NK-92 (cell line): ENCODE measurements around the gene SDF4.

Experiments
- DNase-seq: peaks from one replicate; lab custom pipeline; 2025; ENCODE audit not compliant: unreplicated experiment; lab: John Stamatoyannopoulos, UW

SDF4 gene

DNA sequence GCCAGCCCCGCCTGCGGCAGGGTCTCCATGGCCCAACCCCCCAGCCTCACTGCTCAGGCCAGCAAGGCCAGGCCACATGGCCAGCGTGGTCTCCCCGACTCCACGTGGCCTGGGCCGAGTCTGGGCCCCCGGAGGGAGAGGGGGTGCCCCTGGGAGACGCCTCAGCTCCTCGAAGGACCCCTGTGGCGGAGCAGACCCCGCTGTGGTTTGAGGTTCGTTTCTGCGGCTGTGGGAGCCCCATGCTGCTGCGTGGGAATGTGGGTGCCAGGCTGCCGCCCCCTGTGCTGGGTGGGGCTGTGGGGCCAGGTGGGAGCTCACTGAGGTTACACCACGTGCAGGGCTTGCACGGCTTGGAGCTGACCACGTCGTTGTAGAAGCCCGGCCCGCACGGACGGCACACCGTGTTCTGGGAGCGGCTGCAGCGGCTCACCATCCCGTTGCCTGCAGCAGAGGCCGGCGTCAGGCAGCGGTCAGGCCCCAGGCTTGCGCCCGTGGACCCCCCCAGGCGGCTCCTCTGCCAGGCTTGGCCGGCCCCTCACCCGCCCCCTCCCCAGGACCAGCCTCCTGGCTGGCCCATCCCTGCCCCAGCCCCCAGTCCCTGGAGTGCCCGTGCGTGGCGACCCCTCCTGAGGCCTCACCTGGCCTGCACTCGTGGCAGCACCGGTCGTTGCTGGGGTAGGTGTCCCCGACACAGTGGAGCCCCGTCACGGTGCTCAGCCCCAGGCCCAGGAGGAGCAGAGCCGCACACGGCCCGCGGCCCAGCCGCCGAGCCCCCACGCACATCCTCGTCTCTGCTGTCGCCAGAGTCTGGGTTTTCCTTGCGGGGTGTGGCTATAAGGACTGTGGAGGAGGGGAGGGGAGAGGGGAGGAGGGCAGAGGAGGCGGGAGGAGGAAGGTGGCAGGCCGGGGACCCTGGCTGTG is 18.2 kb downstream of the SDF4 start, which contains the start of gene TNFRSF4:
Gene TNFRSF4 (minus strand): TSS at position 809 of the 921 bp plus-strand sequence. CDS start 26 bp downstream, at position 783.
- DNase-seq: no peak

DNA sequence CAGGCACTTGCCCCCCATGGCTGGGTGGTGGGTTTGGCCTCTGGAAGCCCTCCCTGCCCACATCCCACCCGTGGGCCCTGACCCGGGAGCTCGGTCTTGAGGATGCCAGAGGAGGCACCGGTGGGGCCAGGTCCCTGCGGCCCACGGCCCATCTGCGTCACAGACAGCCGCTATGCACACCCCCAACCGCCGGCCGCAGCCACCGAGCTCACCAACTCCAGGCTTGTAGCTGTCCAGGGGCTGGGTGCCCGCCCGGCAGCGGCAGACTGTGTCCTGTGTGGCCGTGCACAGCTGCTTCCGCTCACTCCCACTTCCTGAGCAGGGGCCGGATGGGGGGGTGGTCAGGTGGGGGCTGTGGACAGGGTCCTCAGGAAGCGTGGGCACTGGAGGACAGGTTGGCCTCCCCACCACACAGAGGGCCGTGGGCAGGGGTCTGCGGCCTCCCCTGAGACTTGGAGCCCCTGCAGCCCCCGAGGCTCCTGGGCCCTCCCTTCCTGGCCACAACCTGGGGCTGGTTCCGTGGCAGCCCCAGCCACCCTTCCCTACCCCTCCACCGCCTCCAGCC is 18.9 kb downstream of the SDF4 start:
- no peak for DNase-seq

DNA sequence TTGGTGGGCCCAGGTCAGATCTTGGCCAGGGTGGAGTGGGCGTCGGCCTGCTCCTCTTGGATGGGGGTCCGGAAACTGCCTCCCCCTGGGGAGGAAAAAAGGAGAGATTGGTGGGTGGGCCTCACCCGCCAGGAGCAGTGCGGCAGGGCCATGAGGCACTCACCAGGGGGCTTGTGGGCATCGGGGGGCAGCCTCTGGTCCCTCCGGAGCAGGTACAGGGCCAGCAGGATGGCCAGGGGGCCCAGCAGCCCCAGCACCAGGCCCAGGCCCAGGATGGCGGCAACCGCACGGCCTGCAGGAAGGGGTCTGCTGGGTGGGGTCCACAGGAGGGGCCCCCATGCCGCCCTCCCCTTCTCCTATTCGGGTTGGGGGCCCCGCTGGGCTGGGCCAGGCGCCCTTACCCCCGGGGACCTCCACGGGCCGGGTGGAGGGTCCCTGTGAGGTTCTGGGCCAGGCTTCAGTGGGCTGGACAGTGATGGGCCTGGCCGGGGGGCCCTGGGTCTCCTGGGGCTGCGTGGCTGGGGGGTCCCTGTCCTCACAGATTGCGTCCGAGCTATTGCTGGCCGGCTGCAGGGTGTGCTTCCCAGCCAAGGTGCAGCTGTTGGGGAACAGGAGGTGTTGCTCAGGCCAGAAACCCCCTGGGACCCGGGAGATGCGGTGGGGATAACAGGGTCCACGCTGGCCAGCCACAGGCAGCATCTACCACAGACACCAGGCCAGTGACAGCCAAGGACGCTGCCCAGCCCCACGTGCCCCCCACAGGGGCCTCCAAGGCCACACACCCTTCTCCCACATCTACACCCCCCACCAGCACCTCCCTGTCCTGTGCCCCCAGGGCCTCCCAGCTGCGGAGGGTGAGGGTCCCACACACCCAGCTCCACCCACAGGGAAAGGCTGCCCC is 20.0 kb downstream of the SDF4 start:
- no peak for DNase-seq

DNA sequence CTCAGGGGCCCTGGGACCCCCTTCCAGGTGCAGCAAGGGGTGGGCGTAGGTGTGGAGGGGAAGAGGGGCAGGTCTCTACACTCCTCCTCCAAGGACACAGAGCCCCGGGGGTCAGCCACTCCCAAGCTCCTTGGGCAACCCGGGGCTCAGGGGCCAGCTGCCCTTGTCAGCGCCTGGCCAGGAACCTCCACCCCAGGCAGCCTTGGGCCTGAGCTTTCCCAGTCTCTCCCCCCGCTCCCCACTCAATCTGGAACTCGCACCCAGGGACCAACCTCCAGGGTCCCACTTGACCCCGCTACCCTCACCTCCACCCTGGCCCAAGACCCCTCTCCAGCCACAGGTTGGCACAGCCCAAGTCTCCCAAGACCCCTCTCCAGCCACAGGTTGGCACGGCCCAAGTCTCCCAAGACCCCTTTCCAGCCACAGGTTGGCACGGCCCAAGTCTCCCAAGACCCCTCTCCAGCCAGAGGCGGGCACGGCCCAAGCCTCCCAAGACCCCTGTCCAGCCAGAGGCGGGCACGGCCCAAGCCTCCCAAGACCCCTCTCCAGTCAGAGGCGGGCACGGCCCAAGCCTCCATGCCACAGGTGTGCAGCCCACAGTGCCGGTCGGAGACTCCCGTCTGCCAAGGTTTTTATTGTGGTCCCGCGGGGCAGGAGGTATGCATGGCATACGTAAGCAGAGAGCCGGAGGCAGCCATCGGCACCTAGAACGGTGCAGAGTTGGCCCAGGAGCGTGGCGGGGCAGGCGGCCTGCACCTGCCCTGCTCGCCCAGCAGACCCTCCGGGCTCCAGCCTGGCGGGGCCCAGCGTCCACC is 20.9 kb downstream of the SDF4 start:
- no peak for DNase-seq

DNA sequence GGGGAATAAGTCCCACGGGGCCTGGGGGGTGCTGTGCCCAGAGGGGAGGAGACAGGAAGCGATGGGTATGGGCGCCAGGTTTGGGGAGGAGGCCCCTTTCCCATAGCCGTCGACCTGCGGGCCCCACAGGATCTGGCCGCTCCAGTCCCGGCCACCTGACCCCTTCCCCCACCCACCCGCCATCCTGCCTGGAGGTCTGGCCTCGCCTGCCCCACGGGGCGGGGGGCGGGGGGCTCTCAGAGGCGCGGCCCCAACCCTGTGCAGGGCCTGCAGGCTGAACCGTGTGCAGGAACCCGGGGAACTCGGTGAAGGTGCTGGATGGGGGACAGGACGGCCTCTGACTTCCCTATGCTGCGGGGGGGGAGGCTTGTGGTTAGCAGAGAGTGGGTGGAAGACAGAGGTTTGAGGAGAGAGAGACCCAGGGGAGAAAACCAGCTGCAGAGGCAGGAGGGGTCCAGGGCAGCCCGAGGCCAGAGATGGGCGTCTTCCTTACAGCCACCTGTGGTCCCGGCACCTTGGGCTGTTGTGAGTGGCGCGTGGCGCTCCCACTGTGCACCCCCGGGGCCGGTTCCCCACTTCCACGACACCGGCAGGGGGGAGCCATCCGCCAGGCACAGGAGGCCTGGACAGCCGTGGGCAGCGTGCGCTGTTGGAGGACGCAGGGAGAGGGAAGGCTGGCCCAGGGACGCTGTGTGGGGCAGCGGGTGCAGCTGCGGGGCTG is 22.9 kb downstream of the SDF4 start:
- no peak for DNase-seq

DNA sequence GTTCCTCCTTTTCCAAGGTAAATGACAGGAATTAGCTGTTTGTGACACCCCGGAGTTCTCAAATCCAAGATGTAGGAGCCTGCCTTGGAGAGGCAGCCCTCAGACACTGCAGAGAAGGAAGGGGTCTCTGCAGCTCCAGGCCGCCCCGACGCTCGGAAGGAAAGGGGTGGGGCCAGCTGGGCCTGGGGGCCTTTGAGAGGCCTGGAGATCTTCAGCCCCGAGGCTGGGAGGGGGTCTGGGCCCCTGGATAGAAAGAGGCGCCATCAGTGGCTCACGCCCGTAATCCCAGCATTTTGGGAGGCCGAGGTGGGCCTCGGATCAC is 24.3 kb downstream of the SDF4 start:
- no peak for DNase-seq

DNA sequence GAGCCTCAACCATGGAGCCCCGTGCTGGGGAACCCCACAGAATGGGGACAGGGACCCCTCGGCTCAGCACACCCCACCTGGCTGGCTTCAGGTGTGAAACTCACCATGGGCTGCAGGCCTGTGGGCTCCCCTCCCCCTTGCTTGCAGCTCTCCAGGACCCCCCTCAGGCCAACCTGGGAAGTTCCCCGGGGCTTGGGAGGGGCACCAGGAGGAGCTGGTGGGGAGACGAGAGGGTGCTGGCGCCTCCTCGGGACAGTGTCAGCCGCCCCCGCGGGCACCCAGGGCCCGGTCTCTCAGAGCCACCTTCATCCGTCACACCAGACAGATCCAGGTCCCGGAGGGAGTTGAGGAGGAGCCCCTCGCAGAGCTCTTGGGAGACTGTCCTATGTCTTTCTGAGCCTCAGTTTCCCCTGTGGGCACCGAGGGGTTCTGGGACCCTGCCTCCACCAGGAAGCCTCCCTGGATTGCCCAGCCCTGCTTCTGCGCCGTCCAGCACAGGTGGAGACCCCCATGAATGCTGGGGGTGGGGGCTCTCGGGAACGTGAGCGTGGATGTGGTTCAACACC is 24.8 kb downstream of the SDF4 start:
- DNase-seq: no peak

DNA sequence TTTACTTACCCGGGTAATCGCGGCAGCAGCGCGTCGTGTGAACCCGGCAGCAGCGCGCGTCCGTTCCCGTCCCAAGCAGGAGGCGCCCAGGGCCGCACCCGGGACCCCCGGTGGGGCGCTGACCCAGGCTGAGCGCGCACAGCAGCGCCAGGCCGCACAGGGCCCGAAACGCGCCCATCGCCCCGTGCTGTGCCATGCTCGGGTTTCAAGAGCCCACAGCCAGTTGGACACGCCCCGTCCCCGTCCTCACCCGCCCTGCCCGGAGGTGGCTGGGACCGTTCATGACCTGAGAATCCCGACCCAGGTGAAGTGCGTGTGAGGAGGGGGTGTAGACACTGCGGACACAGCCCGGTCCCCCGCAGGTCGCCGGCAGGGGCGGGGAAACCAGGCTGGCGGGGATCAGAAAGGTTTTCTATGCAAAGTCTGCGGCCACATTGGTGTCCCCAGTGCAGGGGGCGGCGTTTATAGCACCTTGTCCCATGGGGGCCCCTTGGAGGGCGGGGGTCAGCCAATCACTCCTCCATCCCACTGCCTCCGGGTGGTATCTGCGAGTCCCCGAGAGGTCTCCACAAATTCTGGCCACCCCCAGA is 25.3 kb downstream of the SDF4 start, which contains the start of gene TNFRSF18:
Gene TNFRSF18 (minus strand): TSS at position 217 of the 590 bp plus-strand sequence. CDS start 21 bp downstream, at position 196.
- no peak for DNase-seq

DNA sequence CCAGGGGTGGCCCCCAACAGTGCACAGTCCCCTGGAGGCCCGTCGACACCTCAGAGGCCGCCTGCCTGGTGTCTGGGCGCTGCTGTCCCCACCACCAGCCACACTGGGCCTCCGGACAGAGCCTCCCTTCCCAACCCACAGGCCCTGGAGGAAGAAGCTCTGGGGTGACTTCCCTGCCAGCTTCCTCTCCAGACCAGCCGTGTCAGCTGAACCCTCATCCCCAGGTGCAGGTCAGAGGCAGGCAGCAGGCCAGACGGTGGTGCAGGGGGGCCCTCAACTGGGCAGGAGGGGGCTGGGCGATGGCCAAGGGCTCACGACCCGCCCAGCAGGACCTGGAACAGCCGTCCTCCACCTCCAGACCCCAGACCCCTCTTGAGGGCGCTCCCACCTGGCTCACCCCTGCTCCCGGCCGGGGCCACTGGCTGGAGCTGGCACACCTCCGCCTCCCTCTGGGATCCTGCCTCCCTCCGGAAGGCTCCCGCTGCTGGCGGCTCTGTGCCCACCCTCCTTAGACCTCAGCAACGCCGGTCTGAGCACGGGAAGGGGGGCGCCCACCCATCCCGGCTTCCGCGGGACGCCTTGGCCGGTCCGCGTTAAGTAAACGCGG is 25.9 kb downstream of the SDF4 start:
- DNase-seq: no peak

DNA sequence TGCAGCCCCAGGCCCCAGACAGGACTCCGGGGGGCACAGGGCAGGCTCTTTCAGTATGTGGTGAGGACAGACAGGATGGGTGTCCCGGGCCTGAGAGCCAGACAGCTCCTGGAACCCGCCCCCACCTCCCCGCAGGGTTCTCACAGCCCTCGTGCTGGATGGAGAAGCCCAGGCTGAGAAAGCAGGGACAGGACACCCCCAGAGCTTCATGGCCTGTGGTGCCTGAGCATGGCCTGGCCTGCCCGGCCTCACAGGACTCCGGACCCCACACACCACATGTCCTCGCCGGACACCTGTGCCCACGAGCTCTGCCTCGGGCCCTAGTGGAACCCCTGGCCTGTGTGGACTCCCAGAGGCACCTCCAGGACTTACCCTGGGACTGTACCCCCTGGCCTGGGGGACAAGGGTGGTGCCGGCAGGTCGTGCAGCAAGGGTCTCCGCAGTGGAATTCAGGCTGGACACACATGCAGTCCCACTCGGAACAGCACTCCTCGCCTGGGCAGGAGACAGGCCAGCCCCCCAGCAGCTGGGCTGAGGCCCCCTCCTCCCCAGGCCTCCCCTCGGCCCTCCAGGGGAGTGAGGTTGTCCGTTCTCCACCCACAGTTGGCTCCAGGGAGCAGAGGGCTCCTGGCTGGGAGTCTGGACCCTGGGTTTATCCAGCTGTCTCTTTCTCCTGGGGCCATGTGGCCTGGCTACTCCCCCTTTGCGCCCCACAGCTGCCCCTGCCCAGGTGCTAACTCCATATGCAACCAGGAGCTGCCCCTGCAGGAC is 26.6 kb downstream of the SDF4 start:
- no peak for DNase-seq

DNA sequence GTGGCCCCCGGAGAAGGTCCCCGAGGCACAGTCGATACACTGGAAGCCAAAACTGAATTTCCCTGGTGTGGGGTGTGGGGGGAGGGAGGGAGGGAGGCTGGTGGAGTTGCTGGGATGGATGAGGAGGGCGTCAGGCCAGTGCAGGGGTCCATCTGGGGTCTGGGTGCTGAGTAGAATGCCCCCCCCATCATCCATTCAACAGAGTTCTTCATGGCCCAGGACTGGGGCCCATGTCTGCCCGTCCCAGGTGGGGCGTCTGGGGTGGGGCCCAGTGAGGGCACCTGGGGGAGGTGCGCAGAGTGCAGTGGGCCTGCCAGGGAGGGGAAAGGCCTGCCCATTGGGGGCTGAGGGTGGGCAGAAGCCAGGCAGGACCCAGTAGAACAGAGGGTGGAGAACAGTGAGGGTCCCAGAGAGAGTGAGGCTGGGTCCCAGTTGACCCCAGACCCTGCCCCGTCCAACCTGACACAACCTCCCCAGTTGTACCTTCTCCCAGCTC is 27.3 kb downstream of the SDF4 start:
- DNase-seq: no peak

DNA sequence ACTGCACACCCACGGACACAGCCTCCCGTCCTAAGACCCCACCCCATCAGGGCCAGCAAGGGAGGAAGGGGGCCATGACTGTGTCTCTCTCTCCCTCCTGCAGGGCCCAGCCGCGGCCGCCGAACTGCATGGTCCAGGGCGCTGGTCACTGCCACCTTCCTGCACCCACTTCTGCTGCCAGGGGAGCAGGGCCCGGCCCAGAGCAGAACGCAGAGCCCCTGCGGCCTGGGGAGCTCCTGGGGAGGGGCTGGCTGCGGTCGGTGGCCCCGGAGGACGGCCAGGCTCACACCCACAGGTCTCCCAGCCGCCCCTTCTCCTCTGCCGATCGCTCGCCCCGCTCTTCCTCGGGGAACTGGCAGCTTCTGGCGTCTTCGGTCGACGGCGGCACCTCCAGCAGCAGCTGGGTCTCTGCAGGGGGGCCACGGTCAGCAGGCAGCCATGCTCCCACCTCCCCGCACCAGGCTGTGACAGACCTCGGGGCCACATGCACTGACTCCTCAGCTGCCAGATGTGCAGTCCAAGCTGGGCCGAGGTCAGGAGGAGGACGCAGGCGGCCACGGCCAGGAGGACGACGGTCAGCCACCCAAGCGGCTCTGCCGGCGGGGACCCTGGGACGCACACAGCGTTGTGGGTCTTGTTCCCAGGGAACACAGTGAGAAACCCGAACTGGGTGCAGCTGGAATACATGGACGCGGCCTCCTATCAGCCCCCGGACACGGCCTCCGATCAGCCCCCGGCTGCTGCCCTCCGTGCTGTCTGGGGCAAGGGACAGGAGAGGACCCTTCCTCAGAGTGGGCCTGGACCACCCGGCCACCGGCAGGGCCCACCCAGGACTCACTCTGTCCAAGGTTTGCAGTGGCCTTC is 28.0 kb downstream of the SDF4 start:
- DNase-seq: no peak

DNA sequence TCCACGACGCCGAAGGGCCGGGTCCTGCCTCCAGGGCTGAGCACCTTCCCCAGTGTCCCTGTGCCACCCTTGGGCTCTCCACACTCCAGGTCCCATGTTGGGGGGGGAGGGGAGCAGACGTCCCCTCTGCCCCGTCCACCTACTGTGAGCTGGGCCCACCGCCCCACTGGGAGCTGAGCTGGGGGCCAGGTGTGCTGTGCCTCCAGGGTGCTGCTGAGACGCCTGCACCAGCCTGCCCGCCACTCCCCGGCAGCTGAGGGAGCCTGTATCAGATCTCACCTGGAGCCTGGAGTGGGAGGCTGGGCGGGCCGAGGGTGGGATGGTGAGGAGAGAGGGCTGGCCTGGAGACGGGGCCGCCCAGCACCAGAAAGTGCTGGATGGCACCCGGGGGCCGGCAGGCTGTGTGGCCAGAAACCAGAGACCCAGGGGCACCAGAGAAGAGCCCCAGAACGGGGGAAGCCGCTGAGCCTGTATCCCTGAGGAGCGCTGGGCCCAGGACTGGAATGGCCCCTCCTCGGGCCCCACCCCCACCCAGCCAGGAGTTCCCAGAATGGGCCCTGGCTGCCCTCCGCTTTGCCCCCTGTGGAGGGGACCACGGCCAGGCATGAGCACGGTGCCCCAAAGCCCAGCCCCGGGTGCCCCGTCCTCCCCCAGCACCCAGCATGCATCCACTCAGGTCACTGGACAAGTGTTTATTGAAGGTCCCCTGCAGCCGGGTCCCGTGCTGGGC is 28.8 kb downstream of the SDF4 start:
- DNase-seq: no peak

DNA sequence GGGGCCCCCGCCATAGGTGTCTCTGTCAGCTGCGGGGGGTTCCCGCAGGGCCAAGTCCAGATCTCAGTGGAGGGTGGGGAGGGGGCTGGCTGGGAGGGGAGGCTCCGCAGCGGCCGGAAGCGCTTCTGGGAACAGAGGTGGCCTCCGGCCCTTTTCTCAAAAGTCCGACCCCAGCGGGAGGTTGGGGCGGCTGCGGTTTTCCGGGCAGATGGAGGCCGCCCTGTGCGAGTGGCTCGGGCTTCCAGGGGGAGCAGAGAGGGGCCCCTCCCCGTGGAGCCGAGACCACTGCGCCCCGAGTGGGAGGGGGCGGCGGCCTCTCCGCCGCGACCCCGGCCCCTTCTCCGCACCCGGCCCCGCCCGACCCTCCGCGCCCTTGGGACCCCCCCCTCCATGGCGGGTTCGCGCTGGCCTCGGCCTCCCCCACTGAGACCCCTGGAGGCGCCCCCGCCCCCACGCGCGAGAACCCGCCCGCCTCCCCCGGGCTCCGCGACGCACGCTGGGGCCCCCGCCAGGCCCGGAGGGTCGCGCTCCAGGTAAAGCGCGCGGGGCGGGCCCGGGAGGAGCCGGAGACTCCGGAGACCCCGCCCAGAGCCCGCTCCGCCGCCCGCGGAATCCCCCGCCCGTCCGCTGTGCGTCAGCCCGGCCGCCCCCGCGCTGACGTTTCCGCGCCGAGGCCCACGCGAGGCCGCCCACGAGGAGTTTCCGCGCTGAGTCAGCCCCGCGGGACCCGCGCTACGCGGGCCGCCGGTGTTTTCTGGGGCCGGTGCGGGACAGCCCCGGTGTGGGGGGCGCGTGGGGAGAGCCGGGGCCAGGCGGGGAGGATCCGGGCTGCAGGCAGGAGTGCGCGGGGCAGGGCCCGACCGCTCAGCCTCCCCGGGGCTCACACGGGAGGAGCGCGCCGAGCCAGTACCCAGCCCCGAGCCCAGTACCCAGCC is 30.7 kb downstream of the SDF4 start:
- DNase-seq: no peak
